HepG2 (cell line): ENCODE results near the gene KLF16. TPM values are rescaled to one million over a fixed set of nuclear protein-coding genes. Genes with fewer than 3 reads are reported as not detected.

ENCODE experiments used
- CENPX ChIP-seq: sonication (generic); formaldehyde crosslinking; IDR thresholded peaks from 2 replicates; pipeline ENCODE4 v1.9.0; 2021; ENCODE audit warnings: mild to moderate bottlenecking, missing genetic modification reagents, moderate library complexity
- DBP ChIP-seq: sonication (generic); formaldehyde crosslinking; IDR thresholded peaks from 2 replicates; pipeline ENCODE4 v1.4.0; 2020; ENCODE audit warnings: missing genetic modification reagents; ENCODE audit errors: not compliant biosample characterization
- HDAC6 ChIP-seq: fragments of 200-600 bp; sonication (generic); IDR thresholded peaks from 2 replicates; pipeline ENCODE4 v1.7.0; 2017; ENCODE audit warnings: mild to moderate bottlenecking, antibody characterized with exemption, low read length, low read depth
- HNRNPL ChIP-seq: fragments of 200-400 bp; formaldehyde crosslinking; IDR thresholded peaks from 2 replicates; pipeline ENCODE4 v1.6.1; 2017; ENCODE audit warnings: mild to moderate bottlenecking, low read depth, low read length
- MYC ChIP-seq: sonication (generic); formaldehyde crosslinking; IDR thresholded peaks from 2 replicates; pipeline ENCODE4 v1.9.0; 2021; ENCODE audit warnings: missing genetic modification reagents, borderline replicate concordance
- SMAD1 ChIP-seq: sonication (generic); formaldehyde crosslinking; IDR thresholded peaks from 2 replicates; pipeline ENCODE4 v1.4.0; 2020; ENCODE audit warnings: missing genetic modification reagents, low read depth, mild to moderate bottlenecking, borderline replicate concordance
- SNAPC4 ChIP-seq: sonication (generic); formaldehyde crosslinking; IDR thresholded peaks from 2 replicates; pipeline ENCODE4 v1.4.0; 2020; ENCODE audit warnings: mild to moderate bottlenecking, missing genetic modification reagents
- SOX13 ChIP-seq, 3 experiments: fragments of 450-650 bp in 1 of 3; sonication (generic) in 1 of 3; formaldehyde crosslinking in 1 of 3; IDR thresholded peaks in 2 of 3; conservative IDR thresholded peaks in 1 of 3; 2 replicates each; pipeline versions ENCODE4 v1.5.0 to v1.6.1; 2016 to 2020; ENCODE audit warnings: antibody characterized with exemption in 1 of 3, mild to moderate bottlenecking in 1 of 3, missing compliant biosample characterization in 1 of 3, missing genetic modification reagents in 1 of 3, moderate library complexity in 1 of 3
- SOX5 ChIP-seq: IDR thresholded peaks from 2 replicates; pipeline ENCODE4 v1.6.1; 2016; ENCODE audit warnings: borderline replicate concordance
- SP140L ChIP-seq: sonication (generic); formaldehyde crosslinking; IDR thresholded peaks from 2 replicates; pipeline ENCODE4 v1.4.0; 2020; ENCODE audit warnings: missing genetic modification reagents, borderline replicate concordance
- SUZ12 ChIP-seq: fragments of 150-350 bp; IDR thresholded peaks from 2 replicates; pipeline ENCODE4 v1.6.1; 2014; ENCODE audit warnings: low read depth, low read length
- TBP ChIP-seq: sonication (generic); formaldehyde crosslinking; IDR thresholded peaks from 2 replicates; pipeline ENCODE4 v1.5.0; 2020; ENCODE audit warnings: missing genetic modification reagents
- TP53 ChIP-seq: sonication (generic); formaldehyde crosslinking; conservative IDR thresholded peaks from 2 replicates; pipeline ENCODE4 v1.4.0; 2020; ENCODE audit warnings: missing genetic modification reagents
- ZNF160 ChIP-seq: sonication (generic); formaldehyde crosslinking; IDR thresholded peaks from 2 replicates; pipeline ENCODE4 v1.8.0; 2022; ENCODE audit warnings: mild to moderate bottlenecking, inconsistent platforms, missing genetic modification reagents
- ZNF3 ChIP-seq: IDR thresholded peaks from 2 replicates; pipeline ENCODE4 v1.7.0; 2017; ENCODE audit warnings: inconsistent platforms
- ZNF354B ChIP-seq: sonication (generic); formaldehyde crosslinking; IDR thresholded peaks from 2 replicates; pipeline ENCODE4 v1.8.0; 2022; ENCODE audit warnings: mild to moderate bottlenecking, missing genetic modification reagents
- ZNF362 ChIP-seq: sonication (generic); formaldehyde crosslinking; IDR thresholded peaks from 2 replicates; pipeline ENCODE4 v1.4.0; 2020; ENCODE audit warnings: missing genetic modification reagents, mild to moderate bottlenecking, borderline replicate concordance
- ZNF576 ChIP-seq: sonication (generic); formaldehyde crosslinking; IDR thresholded peaks from 2 replicates; pipeline ENCODE4 v1.4.0; 2020; ENCODE audit warnings: mild to moderate bottlenecking, missing genetic modification reagents
- ZNF710 ChIP-seq: sonication (generic); formaldehyde crosslinking; IDR thresholded peaks from 2 replicates; pipeline ENCODE4 v1.5.0; 2020; ENCODE audit warnings: mild to moderate bottlenecking, missing genetic modification reagents, borderline replicate concordance
- polyA plus RNA-seq, 8 experiments: library from polyadenylated mRNA; depleted of rRNA in 3 of 8; stranded (reverse) in 7 of 8; unstranded in 1 of 8; fragments of >200 nt; fragmentation: Illumina TruSeq in 4 of 8; extraction: Trizol in 4 of 8; gene quantifications; 2 replicates each; pipeline versions ENCODE4 v1.2.1 to v1.2.3, GENCODE V29; 2011 to 2016; ENCODE audit warnings: low read depth in 4 of 8, missing spikeins in 1 of 8, mixed read lengths in 1 of 8; ENCODE audit not compliant: insufficient read depth in 1 of 8
- total RNA-seq, 5 experiments: library from RNA; depleted of rRNA; stranded (reverse); fragments of >200 nt; fragmentation: Illumina TruSeq; extraction: Trizol; gene quantifications; 2 replicates each; pipeline ENCODE4 v1.2.3, GENCODE V29; 2016; ENCODE audit warnings: low read depth in 1 of 5

The KLF16 gene
- total and polyA plus RNA-seq, 2 of the 13 experiments (the other 11 are each of a cell fraction or from before 2014, with no cell fraction given), result 3.5 to 6.7 TPM

GRCh38 chr19:1875646-1876495 is 12.5 kb upstream of the KLF16 start (continued):
- TF ChIP-seq SNAPC4 (CRISPR knock-in tag) (no peak; the same call in 1 of the 2 replicates), ZNF354B (CRISPR knock-in tag) (no peak), SUZ12 (no peak), ZNF3 (CRISPR knock-in tag) (no peak), CENPX (CRISPR knock-in tag) (no peak), HNRNPL (no peak), TBP (CRISPR knock-in tag) (no peak), SOX5 (CRISPR knock-in tag) (peak; percentile 75), MYC (CRISPR knock-in tag) (peak; percentile 91; the same call in 1 of the 2 replicates), DBP (CRISPR knock-in tag) (peak; percentile 49), SMAD1 (CRISPR knock-in tag) (peak; percentile 98), HDAC6 (no peak), TP53 (CRISPR knock-in tag) (no peak), ZNF160 (peak; percentile 77; the same call in 1 of the 2 replicates), ZNF710 (no peak; the same call in 1 of the 2 replicates), SP140L (CRISPR knock-in tag) (no peak), SOX13 (IDR thresholded peaks at IDR 0.05) (no peak), SOX13 (CRISPR knock-in tag; conservative IDR thresholded peaks at IDR 0.05 in 1 of 2, IDR thresholded peaks at IDR 0.05 in 1 of 2) (peak in 1 of 2 experiments; percentile 54; a peak in 3 of 4 replicates), ZNF576 (CRISPR knock-in tag) (no peak), ZNF362 (CRISPR knock-in tag) (no peak; the same call in 1 of the 2 replicates)
